GM23248 (cell line): ENCODE results near the gene ZNF226. TPM values are rescaled to one million over a fixed set of nuclear protein-coding genes. Genes with fewer than 3 reads are reported as not detected.

Experiments
- DNase-seq: peaks from one replicate; pipeline ENCODE4 v3.0.0-alpha.2; 2015
- H2AFZ ChIP-seq: fragments of 200-600 bp; sonication (generic); 2 replicates; pipeline ENCODE4 v1.6.1; 2016; ENCODE audit warnings: antibody characterized with exemption
- H3F3A ChIP-seq: fragments of 200-600 bp; sonication (generic); 2 replicates; pipeline ENCODE4 v1.6.1; 2016; ENCODE audit warnings: mild to moderate bottlenecking, antibody characterized with exemption, mixed run types; ENCODE audit not compliant: insufficient read depth
- H3K27ac ChIP-seq: fragments of 200-600 bp; sonication (generic); 2 replicates; pipeline ENCODE4 v1.5.1; 2016; ENCODE audit warnings: mild to moderate bottlenecking
- H3K27me3 ChIP-seq: fragments of 200-600 bp; sonication (generic); replicated peaks from 2 replicates; pipeline ENCODE4 v1.6.1; 2016; ENCODE audit warnings: mild to moderate bottlenecking; ENCODE audit not compliant: insufficient read depth
- H3K36me3 ChIP-seq: fragments of 200-600 bp; sonication (generic); 2 replicates; pipeline ENCODE4 v1.6.1; 2016; ENCODE audit warnings: low read depth, mild to moderate bottlenecking
- H3K4me1 ChIP-seq: fragments of 200-600 bp; sonication (generic); 2 replicates; pipeline ENCODE4 v1.6.1; 2016; ENCODE audit warnings: mild to moderate bottlenecking; ENCODE audit not compliant: insufficient read depth
- H3K4me2 ChIP-seq: fragments of 200-600 bp; sonication (generic); one replicate; pipeline ENCODE4 v1.6.1; 2016; ENCODE audit warnings: mild to moderate bottlenecking; ENCODE audit not compliant: unreplicated experiment
- H3K4me3 ChIP-seq: fragments of 200-600 bp; sonication (generic); 2 replicates; pipeline ENCODE4 v1.5.1; 2016; ENCODE audit warnings: mild to moderate bottlenecking
- H3K79me2 ChIP-seq: fragments of 200-600 bp; sonication (generic); 2 replicates; pipeline ENCODE4 v1.6.1; 2016; ENCODE audit warnings: mild to moderate bottlenecking; ENCODE audit not compliant: insufficient read depth
- H3K9ac ChIP-seq: fragments of 200-600 bp; sonication (generic); 2 replicates; pipeline ENCODE4 v1.6.1; 2016; ENCODE audit warnings: mild to moderate bottlenecking
- H3K9me2 ChIP-seq: fragments of 200-600 bp; sonication (generic); 2 replicates; pipeline ENCODE4 v1.6.1; 2016; ENCODE audit warnings: mixed run types, mild to moderate bottlenecking, moderate library complexity; ENCODE audit not compliant: insufficient read depth
- H3K9me3 ChIP-seq: fragments of 200-600 bp; sonication (generic); one replicate; pipeline ENCODE4 v1.6.1; 2017; ENCODE audit warnings: low read depth
- H4K20me1 ChIP-seq: fragments of 200-600 bp; sonication (generic); 2 replicates; pipeline ENCODE4 v1.6.0; 2016; ENCODE audit not compliant: insufficient read depth
- EZH2 ChIP-seq: fragments of 200-600 bp; sonication (generic); IDR thresholded peaks from 2 replicates; pipeline ENCODE4 v1.6.1; 2018; ENCODE audit warnings: antibody characterized with exemption, mild to moderate bottlenecking; ENCODE audit not compliant: insufficient read depth, poor library complexity, severe bottlenecking
- EZH2phosphoT487 ChIP-seq: fragments of 200-600 bp; sonication (generic); IDR thresholded peaks from 2 replicates; pipeline ENCODE4 v1.6.1; 2018; ENCODE audit warnings: antibody characterized with exemption, moderate library complexity, mild to moderate bottlenecking, low read depth; ENCODE audit not compliant: insufficient read depth
- WGBS, 2 experiments: methylation state at CpG; one replicate each; pipeline ENCODE4 v1.1.6; 2015 to 2017; ENCODE audit warnings: low lambda C conversion rate in 2 of 2, low coverage in 1 of 2; ENCODE audit errors: missing lambda C conversion rate in 2 of 2; 5-methylcytosine and 5-hydroxymethylcytosine counted together
- in situ Hi-C: fragments of 300-500 bp; cut with MboI; formaldehyde crosslinking; loops from 2 replicates; pipeline ENCODE4 v1.15.0; 2020
- polyA plus RNA-seq: library from polyadenylated mRNA; unstranded; fragments of >200 nt; fragmentation: Nextera tagmentation; extraction: Ambion mirVana; gene quantifications from 2 replicates; pipeline ENCODE4 v1.2.1, GENCODE V29; 2016
- total RNA-seq: library from RNA; depleted of rRNA; stranded (reverse); fragments of >200 nt; shearing (Covaris generic); gene quantifications from 2 replicates; pipeline ENCODE4 v1.2.3, GENCODE V29; 2014

Gene ZNF226
- total and polyA plus RNA-seq, 2 experiments from 2014 or later: 30.3 to 32.5 TPM

DNA sequence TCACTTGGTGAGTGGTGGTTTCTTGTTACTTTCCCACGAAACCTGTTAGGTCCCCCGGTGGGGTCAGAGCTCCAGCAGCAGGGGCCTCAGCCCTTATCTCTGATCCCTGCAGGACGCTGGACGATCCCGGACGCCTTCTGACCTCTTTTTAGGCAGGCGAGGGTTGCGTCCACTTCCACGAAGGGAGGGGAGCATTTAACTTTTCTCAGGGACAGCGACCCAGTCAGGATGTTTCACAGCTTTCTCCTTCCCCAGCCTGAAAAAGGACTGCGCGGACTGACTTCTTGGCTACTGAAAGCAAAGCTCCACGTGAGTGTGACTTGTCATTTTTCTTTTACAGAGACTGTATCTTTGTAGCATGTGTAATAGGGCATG, 22.9 kb upstream of the ZNF226 start:
- peak overlapping the region; percentile 44 for H3K27ac ChIP-seq
- peak; percentile 69 for DNase-seq
- H3K4me3 ChIP-seq: peak overlapping the region; percentile 88
- peaks cover 14% of the 10 kb centered on the region for H3K4me1 ChIP-seq
- 2 to 4% methylated on average over 13 of the region's 13 CpGs for WGBS, 2 experiments
- H3K36me3 ChIP-seq: no peaks in the 10 kb centered on the region; the same call in 1 of the 2 replicates
- H3K27me3 ChIP-seq: no peaks in the 10 kb centered on the region
- in situ Hi-C loops: no loop called here
- peak overlapping the region; percentile 88 for H3K4me2 ChIP-seq
- H4K20me1 ChIP-seq: no peaks in the 10 kb centered on the region
- H3K9ac ChIP-seq: peak overlapping the region; percentile 79
- no peaks in the 10 kb centered on the region for H3K9me3 ChIP-seq
- peaks cover 52% of the 10 kb centered on the region for H3K79me2 ChIP-seq
- H3F3A ChIP-seq: no peaks in the 10 kb centered on the region
- TF ChIP-seq EZH2 (no peak), EZH2phosphoT487 (no peak)
- H3K9me2 ChIP-seq: no peaks in the 10 kb centered on the region
- peak overlapping the region; percentile 97 for H2AFZ ChIP-seq

DNA sequence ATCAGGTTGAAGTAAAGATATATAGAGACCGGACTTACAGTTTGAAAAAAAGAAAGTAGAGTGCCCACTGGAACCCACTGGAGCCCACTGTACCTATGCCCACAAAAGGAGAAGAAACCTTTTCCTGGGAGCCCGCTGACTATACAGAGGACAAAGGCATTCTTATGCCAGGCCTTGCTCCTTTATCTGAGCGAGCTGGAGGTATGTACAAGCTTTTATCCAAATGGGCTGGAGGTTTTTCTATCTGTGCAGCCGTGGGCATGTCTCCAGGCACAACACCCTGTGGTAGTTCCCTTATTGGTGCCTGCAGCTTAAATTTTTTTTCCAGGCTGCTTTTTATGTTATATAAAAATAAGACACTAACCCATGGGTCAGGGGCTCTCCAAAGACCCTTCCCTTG, 15.1 kb upstream of the ZNF226 start:
- no peak overlapping the region for H2AFZ ChIP-seq
- TF ChIP-seq EZH2 (no peak), EZH2phosphoT487 (no peak)
- no peak overlapping the region for H3K4me2 ChIP-seq
- H3F3A ChIP-seq: no peaks in the 10 kb centered on the region
- no peak overlapping the region for H3K27ac ChIP-seq
- no peaks in the 10 kb centered on the region for H3K9me3 ChIP-seq
- H4K20me1 ChIP-seq: no peaks in the 10 kb centered on the region
- no peak for DNase-seq
- no peak overlapping the region for H3K9ac ChIP-seq
- no peak overlapping the region for H3K4me3 ChIP-seq
- H3K4me1 ChIP-seq: no peaks in the 10 kb centered on the region
- in situ Hi-C loops: no loop called here
- H3K36me3 ChIP-seq: peaks cover 55% of the 10 kb centered on the region
- no peaks in the 10 kb centered on the region for H3K27me3 ChIP-seq
- H3K9me2 ChIP-seq: no peaks in the 10 kb centered on the region
- H3K79me2 ChIP-seq: peaks cover 10% of the 10 kb centered on the region; the same call in 1 of the 2 replicates
- 92 to 93% methylated on average over 4 of the region's 4 CpGs for WGBS, 2 experiments

DNA sequence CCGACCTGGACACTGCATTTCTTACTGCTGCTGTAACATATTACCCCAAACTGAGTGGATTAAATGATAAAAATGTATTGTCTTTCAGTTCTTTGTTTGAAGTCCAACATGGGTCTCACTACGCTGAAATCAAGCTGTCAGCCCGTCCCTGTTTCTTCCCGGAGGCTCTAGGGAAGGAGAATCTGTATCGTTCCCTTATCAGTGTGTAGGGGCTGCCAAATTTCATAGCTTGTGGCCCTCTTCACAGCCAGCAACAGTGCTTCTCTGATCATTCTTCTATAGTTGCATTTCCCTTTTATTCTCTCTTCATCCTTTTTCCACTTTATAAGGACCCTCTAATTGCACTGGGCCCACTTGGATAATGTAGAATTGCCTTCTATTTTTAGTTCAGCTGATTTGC, 13.4 kb upstream of the ZNF226 start:
- TF ChIP-seq EZH2phosphoT487 (no peak), EZH2 (no peak)
- Histone ChIP-seq H4K20me1 (no peaks in the 10 kb centered on the region), H3K9me3 (no peaks in the 10 kb centered on the region), H3F3A (no peaks in the 10 kb centered on the region), H3K27me3 (no peaks in the 10 kb centered on the region), H3K36me3 (peaks cover 69% of the 10 kb centered on the region), H3K9ac (no peak overlapping the region), H3K4me3 (no peak overlapping the region), H3K4me2 (no peak overlapping the region), H2AFZ (no peak overlapping the region), H3K27ac (no peak overlapping the region), H3K4me1 (no peaks in the 10 kb centered on the region), H3K79me2 (no peaks in the 10 kb centered on the region), H3K9me2 (no peaks in the 10 kb centered on the region)
- DNase-seq: no peak
- WGBS, 2 experiments: 96% methylated on average over 5 of the region's 5 CpGs
- in situ Hi-C loops: no loop called here

DNA sequence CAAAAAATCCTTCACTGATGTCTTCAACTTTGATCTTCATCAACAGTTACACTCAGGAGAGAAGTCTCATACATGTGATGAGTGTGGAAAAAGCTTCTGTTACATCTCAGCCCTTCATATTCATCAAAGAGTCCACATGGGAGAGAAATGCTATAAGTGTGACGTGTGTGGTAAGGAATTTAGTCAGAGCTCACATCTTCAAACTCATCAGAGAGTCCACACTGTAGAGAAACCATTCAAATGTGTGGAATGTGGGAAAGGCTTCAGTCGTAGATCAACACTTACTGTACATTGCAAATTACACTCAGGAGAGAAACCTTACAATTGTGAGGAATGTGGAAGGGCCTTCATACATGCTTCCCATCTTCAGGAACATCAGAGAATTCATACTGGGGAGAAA, 8.4 kb upstream of the ZNF226 start:
- Histone ChIP-seq H3K27me3 (no peaks in the 10 kb centered on the region), H2AFZ (no peak overlapping the region), H3K36me3 (peaks cover 50% of the 10 kb centered on the region), H3K4me1 (no peaks in the 10 kb centered on the region), H3K79me2 (no peaks in the 10 kb centered on the region), H3F3A (no peaks in the 10 kb centered on the region), H3K9ac (no peak overlapping the region), H3K9me2 (no peaks in the 10 kb centered on the region), H3K27ac (no peak overlapping the region), H3K4me2 (no peak overlapping the region), H3K4me3 (no peak overlapping the region), H4K20me1 (no peaks in the 10 kb centered on the region), H3K9me3 (peaks cover 3% of the 10 kb centered on the region)
- TF ChIP-seq EZH2: no peak
- TF ChIP-seq EZH2phosphoT487: no peak
- no peak for DNase-seq
- in situ Hi-C loops: no loop called here
- 95 to 97% methylated on average over 2 of the region's 2 CpGs for WGBS, 2 experiments

DNA sequence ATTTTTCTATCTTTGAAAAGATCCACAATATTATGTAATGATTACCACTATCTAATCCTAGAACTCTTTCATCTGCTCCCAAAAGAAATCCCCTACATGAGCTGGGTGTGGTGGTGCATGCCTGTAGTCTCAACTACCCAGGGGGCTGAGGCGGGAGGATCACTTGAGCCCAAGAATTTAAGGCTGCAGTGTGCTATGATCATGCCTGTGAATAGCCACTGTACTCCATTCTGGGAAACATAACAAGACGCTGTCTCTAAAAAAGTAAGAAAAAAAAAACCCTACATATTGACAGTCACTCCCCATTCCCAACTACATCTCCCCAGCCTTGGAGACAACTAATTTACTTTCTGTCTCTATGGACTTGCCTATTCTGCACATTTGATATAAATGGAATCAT, 1.1 kb upstream of the ZNF226 start:
- Histone ChIP-seq H3K9ac (no peak overlapping the region), H3F3A (peaks cover 14% of the 10 kb centered on the region; the same call in 1 of the 2 replicates), H3K9me2 (no peaks in the 10 kb centered on the region), H3K27ac (no peak overlapping the region), H3K4me2 (no peak overlapping the region), H2AFZ (peak overlapping the region; percentile 93; the same call in 1 of the 2 replicates), H3K79me2 (peaks cover 37% of the 10 kb centered on the region), H3K27me3 (no peaks in the 10 kb centered on the region), H3K36me3 (peaks cover 8% of the 10 kb centered on the region; the same call in 1 of the 2 replicates), H3K4me3 (no peak overlapping the region), H3K9me3 (no peaks in the 10 kb centered on the region), H3K4me1 (peaks cover 4% of the 10 kb centered on the region; the same call in 1 of the 2 replicates), H4K20me1 (no peaks in the 10 kb centered on the region)
- no peak for TF ChIP-seq EZH2phosphoT487
- TF ChIP-seq EZH2: no peak
- WGBS, 2 experiments: 66 to 73% methylated on average over 2 of the region's 2 CpGs
- in situ Hi-C loops: no loop called here
- no peak for DNase-seq
